ENCODE data around the gene TSSK1B. TPM values are rescaled to one million over a fixed set of nuclear protein-coding genes. Genes with fewer than 3 reads are reported as not detected.

The TSSK1B gene
- total and polyA plus RNA-seq, 2 of the 4 experiments (the other 2 are of a cell fraction): 0.03 to 0.18 TPM

- no peak overlapping the region for H2BK15ac ChIP-seq (ENCODE audit: low read depth, low read length)
- H3K36me3 ChIP-seq (ENCODE audit: control insufficient read depth, insufficient read depth, low read length): peaks cover 2% of the 10 kb centered on the region; the same call in 1 of the 2 replicates
- CTCF ChIA-PET: interaction anchor here (1.3 kb wide), 1 partner anchor 13 kb away, joined by 4 read pairs; no protein-coding TSS in a partner anchor
- no peaks in the 10 kb centered on the region for H3K4me1 ChIP-seq (ENCODE audit: control insufficient read depth, insufficient read depth, low read length)
- no peak overlapping the region for H3K4me3 ChIP-seq (ENCODE audit: insufficient read depth, low read depth, low read length)
- no TSS peak for BruUV-seq (replicated peaks)
- no peak overlapping the region for H4K8ac ChIP-seq (ENCODE audit: low read depth in 2 of 2, low read length in 2 of 2)
- H2AFZ ChIP-seq (replicated peaks; ENCODE audit: low read length, poor library complexity): no peak overlapping the region
- H3K9ac ChIP-seq (ENCODE audit: low read depth, low read length): no peak overlapping the region
- H3K4me2 ChIP-seq (ENCODE audit: low read depth, low read length): no peak overlapping the region
- H4K5ac ChIP-seq (ENCODE audit: low read depth, low read length): no peak overlapping the region
- no peaks in the 10 kb centered on the region for H4K20me1 ChIP-seq (ENCODE audit: insufficient read depth, low read length)
- no peak overlapping the region for H3K14ac ChIP-seq (replicated peaks; ENCODE audit: low read depth, low read length)
- no peak overlapping the region for H2AK5ac ChIP-seq (ENCODE audit: low read depth, low read length)
- H2BK120ac ChIP-seq (ENCODE audit: low read depth, low read length): no peak overlapping the region
- H3K9me1 ChIP-seq (ENCODE audit: insufficient read depth, low read length): no peaks in the 10 kb centered on the region
- no peak overlapping the region for H3K56ac ChIP-seq (ENCODE audit: extremely low read depth, insufficient read depth, low read length)
- no peaks in the 10 kb centered on the region for H3K79me1 ChIP-seq (ENCODE audit: low read depth in 1 of 2, low read length in 2 of 2)
- H2BK20ac ChIP-seq (ENCODE audit: low read depth, low read length): no peak overlapping the region
- no peak overlapping the region for H4K91ac ChIP-seq (ENCODE audit: insufficient read depth, low read depth, low read length)
- POLR2A ChIA-PET (ENCODE audit: unreplicated experiment): no interaction called here
- no CpG with 5 or more reads among the region's 1 CpG for WGBS, 2 experiments (ENCODE audit: extremely low coverage in 2 of 2, insufficient read length in 1 of 2)
- no peaks in the 10 kb centered on the region for H3K27me3 ChIP-seq (ENCODE audit: control insufficient read depth, insufficient read depth, low read length)
- no peak overlapping the region for H2AK9ac ChIP-seq (replicated peaks; ENCODE audit: low read depth, low read length, poor library complexity)
- in situ Hi-C loops (cut with MboI; ENCODE audit: low sequenced_read_pairs): no loop called here
- no peak overlapping the region for H3K27ac ChIP-seq (ENCODE audit: insufficient read depth, low read length)
- H3K18ac ChIP-seq (ENCODE audit: low read depth, low read length): no peak overlapping the region
- intact Hi-C loops (cut with micrococcal nuclease): no loop called here
- DNase-seq (no peak), ATAC-seq (ENCODE audit: low read depth) (no peak)
- dilution Hi-C loops (cut with HindIII; ENCODE audit: low sequenced_read_pairs, unreplicated experiment): no loop called here
- H3K23ac ChIP-seq (ENCODE audit: low read depth, low read length): no peak overlapping the region
- H2BK5ac ChIP-seq (ENCODE audit: low read depth, low read length, poor library complexity, severe bottlenecking): no peak overlapping the region
- TF ChIP-seq USF2 (IDR thresholded peaks at IDR 0.05; ENCODE audit: low read depth, low read length) (no peak), MAFK (IDR thresholded peaks at IDR 0.05; ENCODE audit: low read depth, low read length) (no peak), FOS (IDR thresholded peaks at IDR 0.05; ENCODE audit: low read depth, low read length) (no peak)
- no peak overlapping the region for H3K4ac ChIP-seq (ENCODE audit: low read depth, low read length)
- H3K9me3 ChIP-seq (ENCODE audit: control insufficient read depth, insufficient read depth, low read length): no peaks in the 10 kb centered on the region
Measured at GRCh38 chr5:113437111-113437510, 2.3 kb upstream of the TSSK1B start.
